GM19025 (cell line): Measurements from ENCODE around the gene MRM2.

Experiments
- ATAC-seq: cut with Tn5 transposase; IDR thresholded peaks from one replicate; pipeline ENCODE4 v1.9.1; 2021; ENCODE audit warnings: mild to moderate bottlenecking, low read depth, moderate library complexity; ENCODE audit not compliant: unreplicated experiment

The MRM2 gene

GRCh38 chr7:2225336-2225735 lies 16.7 kb downstream of the MRM2 start:
- no peak for ATAC-seq

- no peak for ATAC-seq
Observed at GRCh38 chr7:2224934-2225333, 17.1 kb downstream of the MRM2 start.

GRCh38 chr7:2224491-2224928 lies 17.5 kb downstream of the MRM2 start:
- no peak for ATAC-seq

- ATAC-seq, result no peak
Observed at GRCh38 chr7:2223321-2223720, 18.7 kb downstream of the MRM2 start.

GRCh38 chr7:2222516-2222915 lies 19.5 kb downstream of the MRM2 start:
- no peak for ATAC-seq

- ATAC-seq, result no peak
Observed at GRCh38 chr7:2220954-2221353, 21.1 kb downstream of the MRM2 start.

GRCh38 chr7:2220506-2220905 lies 21.5 kb downstream of the MRM2 start:
- ATAC-seq, result no peak

- ATAC-seq, result no peak
Observed at GRCh38 chr7:2220030-2220429, 22.0 kb downstream of the MRM2 start.

GRCh38 chr7:2219606-2220005 lies 22.4 kb downstream of the MRM2 start:
- no peak for ATAC-seq

GRCh38 chr7:2219136-2219535 lies 22.9 kb downstream of the MRM2 start:
- ATAC-seq, result no peak

- no peak for ATAC-seq
Observed at GRCh38 chr7:2218444-2218785, 23.6 kb downstream of the MRM2 start.

GRCh38 chr7:2217716-2218443 lies 24.1 kb downstream of the MRM2 start:
- ATAC-seq, result no peak

- no peak for ATAC-seq
Observed at GRCh38 chr7:2217206-2217605, 24.8 kb downstream of the MRM2 start.

- no peak for ATAC-seq
Observed at GRCh38 chr7:2215851-2216250, 26.2 kb downstream of the MRM2 start.

- no peak for ATAC-seq
Observed at GRCh38 chr7:2214636-2215035, 27.4 kb downstream of the MRM2 start.

GRCh38 chr7:2213551-2214215 lies 28.3 kb downstream of the MRM2 start:
- ATAC-seq, result no peak

GRCh38 chr7:2212906-2213305 lies 29.1 kb downstream of the MRM2 start:
- no peak for ATAC-seq

- no peak for ATAC-seq
Observed at GRCh38 chr7:2211926-2212325, 30.1 kb downstream of the MRM2 start.

- ATAC-seq, result no peak
Observed at GRCh38 chr7:2211259-2211880, 30.6 kb downstream of the MRM2 start.

GRCh38 chr7:2210551-2211258 lies 31.3 kb downstream of the MRM2 start:
- ATAC-seq, result no peak

- ATAC-seq, result no peak
Observed at GRCh38 chr7:2209961-2210323, 32.1 kb downstream of the MRM2 start.
